ENCODE results near the gene YOD1.

Gene YOD1

DNA sequence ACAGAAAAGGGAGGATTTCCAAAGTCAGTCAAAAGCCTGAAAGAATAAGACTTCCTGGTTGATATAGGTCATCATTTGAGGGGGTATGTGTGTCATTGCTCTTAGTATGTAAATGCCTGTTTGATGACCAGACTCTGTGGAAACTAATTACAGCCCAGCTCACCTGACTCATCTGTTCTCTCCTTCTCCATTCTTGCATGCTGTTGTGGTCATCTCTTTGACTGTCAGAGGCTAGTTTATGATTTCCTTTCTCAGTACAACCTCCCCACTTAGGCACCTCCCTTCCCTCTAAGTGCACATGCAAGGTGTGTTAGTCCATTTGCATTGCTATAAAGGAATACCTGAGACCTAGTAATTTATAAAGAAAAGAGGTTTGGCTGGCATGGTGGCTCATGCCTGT is 16.0 kb downstream of the YOD1 start:
- TF ChIP-seq, protein P1, sequence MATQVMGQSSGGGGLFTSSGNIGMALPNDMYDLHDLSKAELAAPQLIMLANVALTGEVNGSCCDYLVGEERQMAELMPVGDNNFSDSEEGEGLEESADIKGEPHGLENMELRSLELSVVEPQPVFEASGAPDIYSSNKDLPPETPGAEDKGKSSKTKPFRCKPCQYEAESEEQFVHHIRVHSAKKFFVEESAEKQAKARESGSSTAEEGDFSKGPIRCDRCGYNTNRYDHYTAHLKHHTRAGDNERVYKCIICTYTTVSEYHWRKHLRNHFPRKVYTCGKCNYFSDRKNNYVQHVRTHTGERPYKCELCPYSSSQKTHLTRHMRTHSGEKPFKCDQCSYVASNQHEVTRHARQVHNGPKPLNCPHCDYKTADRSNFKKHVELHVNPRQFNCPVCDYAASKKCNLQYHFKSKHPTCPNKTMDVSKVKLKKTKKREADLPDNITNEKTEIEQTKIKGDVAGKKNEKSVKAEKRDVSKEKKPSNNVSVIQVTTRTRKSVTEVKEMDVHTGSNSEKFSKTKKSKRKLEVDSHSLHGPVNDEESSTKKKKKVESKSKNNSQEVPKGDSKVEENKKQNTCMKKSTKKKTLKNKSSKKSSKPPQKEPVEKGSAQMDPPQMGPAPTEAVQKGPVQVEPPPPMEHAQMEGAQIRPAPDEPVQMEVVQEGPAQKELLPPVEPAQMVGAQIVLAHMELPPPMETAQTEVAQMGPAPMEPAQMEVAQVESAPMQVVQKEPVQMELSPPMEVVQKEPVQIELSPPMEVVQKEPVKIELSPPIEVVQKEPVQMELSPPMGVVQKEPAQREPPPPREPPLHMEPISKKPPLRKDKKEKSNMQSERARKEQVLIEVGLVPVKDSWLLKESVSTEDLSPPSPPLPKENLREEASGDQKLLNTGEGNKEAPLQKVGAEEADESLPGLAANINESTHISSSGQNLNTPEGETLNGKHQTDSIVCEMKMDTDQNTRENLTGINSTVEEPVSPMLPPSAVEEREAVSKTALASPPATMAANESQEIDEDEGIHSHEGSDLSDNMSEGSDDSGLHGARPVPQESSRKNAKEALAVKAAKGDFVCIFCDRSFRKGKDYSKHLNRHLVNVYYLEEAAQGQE (IDR thresholded peaks at IDR 0.05; ENCODE audit: insufficient read depth in 1 of 2, low read depth in 2 of 2, low read length in 2 of 2): no peak
- TF ChIP-seq FOXP2 (optimal IDR thresholded peaks at IDR 0.05; ENCODE audit: borderline replicate concordance, extremely low read depth, extremely low read length, insufficient read depth): no peak
- no peak for TF ChIP-seq SIN3A (IDR thresholded peaks at IDR 0.05; ENCODE audit: borderline replicate concordance, insufficient read depth, low read length)
- no peak for TF ChIP-seq TAF1 (IDR thresholded peaks at IDR 0.05; ENCODE audit: borderline replicate concordance, insufficient read depth, low read length)
- TF ChIP-seq POLR2AphosphoS5 (IDR thresholded peaks at IDR 0.05; ENCODE audit: low read depth, low read length): no peak

DNA sequence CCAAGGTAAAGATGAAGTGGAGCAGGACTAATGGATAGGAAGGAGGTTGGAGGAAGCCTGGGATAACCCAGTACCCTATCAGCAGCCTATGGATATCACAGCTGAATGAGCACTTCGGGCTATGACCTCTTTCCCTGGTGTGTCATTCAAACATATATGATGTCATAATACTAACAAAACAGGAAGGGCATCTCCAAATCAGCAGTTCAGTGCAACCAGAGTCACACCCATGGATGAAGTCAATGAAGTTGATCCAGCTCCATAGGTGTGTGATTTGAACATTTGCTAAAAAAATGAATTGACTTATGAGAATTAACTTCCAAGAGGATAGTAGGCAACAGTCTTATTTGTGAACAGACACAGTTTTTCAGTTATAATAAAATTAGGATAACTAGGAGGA is 16.8 kb downstream of the YOD1 start:
- TF ChIP-seq POLR2AphosphoS5 (IDR thresholded peaks at IDR 0.05; ENCODE audit: low read depth, low read length): no peak
- no peak for TF ChIP-seq SIN3A (IDR thresholded peaks at IDR 0.05; ENCODE audit: borderline replicate concordance, insufficient read depth, low read length)
- TF ChIP-seq TAF1 (IDR thresholded peaks at IDR 0.05; ENCODE audit: borderline replicate concordance, insufficient read depth, low read length): no peak

DNA sequence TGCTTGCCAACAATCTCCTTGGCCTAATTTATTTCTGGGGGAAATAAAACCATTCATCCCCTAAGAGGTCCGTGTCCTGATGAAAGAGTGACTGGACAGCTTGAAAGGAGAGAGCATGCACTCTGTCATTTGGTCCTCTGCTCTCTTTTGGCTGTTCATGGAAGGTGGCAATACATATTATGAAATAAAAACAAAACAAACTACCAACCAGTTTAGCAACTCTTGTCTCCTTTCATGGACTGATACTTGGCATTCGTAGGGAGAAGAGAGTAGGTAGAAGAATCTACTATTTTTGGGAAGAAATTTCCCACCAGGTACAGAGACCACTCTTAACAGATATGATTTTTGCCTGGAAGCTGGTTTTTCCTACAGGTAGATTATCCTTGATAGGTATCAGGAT is 17.7 kb downstream of the YOD1 start:
- TF ChIP-seq SIN3A (IDR thresholded peaks at IDR 0.05; ENCODE audit: borderline replicate concordance, insufficient read depth, low read length): no peak
- no peak for TF ChIP-seq POLR2AphosphoS5 (IDR thresholded peaks at IDR 0.05; ENCODE audit: low read depth, low read length)
- TF ChIP-seq FOXP2 (optimal IDR thresholded peaks at IDR 0.05; ENCODE audit: borderline replicate concordance, extremely low read depth, extremely low read length, insufficient read depth): no peak
- no peak for TF ChIP-seq TAF1 (IDR thresholded peaks at IDR 0.05; ENCODE audit: borderline replicate concordance, insufficient read depth, low read length)

DNA sequence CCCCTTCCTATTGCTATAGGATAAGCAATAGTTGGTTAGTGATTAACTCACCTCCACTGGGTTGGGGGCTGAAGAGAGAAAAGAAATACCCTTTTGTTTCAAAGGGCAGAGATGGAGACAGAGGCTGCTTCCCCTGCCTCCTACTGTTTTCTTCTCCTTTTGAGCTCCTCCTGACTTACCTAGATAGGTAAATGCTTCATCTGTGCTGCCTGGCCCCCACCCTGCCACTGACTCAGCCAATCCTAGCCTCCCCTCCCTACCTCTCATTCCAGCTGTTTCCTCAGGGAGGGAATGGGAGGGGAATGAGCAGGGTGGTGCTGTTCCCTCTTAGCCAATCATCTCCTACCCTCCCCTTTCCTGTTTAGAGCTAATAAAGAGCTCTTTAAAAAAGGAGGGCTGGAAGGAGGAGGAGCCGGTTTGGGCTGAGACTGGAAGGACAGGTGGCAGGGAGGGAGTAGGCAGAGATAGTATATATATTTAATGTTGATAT is 18.4 kb downstream of the YOD1 start, which contains the start of gene C1orf116:
Gene C1orf116, minus strand, starts transcription at position 229 of the 490 bp plus-strand sequence. CDS start 5,158 bp downstream, outside the sequence.
- TF ChIP-seq FOXP2 (optimal IDR thresholded peaks at IDR 0.05; ENCODE audit: borderline replicate concordance, extremely low read depth, extremely low read length, insufficient read depth) (no peak), POLR2AphosphoS5 (IDR thresholded peaks at IDR 0.05; ENCODE audit: low read depth, low read length) (no peak), SIN3A (IDR thresholded peaks at IDR 0.05; ENCODE audit: borderline replicate concordance, insufficient read depth, low read length) (no peak)

DNA sequence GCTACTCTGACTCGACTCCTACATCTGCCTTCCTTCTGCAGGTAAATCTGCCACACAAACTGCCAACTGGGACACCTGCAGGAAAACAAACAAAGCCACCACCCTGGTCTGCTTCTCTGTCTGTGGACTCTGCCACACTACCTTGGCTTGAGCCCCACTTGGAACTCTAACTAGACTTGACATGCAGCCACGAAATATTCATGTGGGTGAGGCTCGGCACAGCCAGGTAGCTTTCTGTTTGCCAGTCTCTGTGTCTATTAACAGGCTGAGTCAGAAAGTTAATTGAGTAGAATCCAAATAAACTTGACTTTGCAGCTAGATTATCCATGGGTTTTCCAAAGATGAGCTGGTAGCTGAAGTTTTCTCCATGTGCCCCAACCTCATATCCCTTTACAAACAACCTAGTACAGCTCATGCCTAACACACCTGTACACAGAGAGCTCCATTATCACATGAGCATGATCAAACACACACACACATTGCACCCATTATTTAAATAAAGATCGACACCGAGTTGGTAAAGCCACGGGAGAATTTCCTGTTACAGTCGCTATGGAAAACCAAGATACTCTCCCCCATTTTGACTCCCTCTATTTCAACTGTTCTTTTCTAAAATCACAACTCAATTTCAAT is 19.3 kb downstream of the YOD1 start:
- TF ChIP-seq FOXP2 (optimal IDR thresholded peaks at IDR 0.05; ENCODE audit: borderline replicate concordance, extremely low read depth, extremely low read length, insufficient read depth) (no peak), TAF1 (IDR thresholded peaks at IDR 0.05; ENCODE audit: borderline replicate concordance, insufficient read depth, low read length) (no peak)

DNA sequence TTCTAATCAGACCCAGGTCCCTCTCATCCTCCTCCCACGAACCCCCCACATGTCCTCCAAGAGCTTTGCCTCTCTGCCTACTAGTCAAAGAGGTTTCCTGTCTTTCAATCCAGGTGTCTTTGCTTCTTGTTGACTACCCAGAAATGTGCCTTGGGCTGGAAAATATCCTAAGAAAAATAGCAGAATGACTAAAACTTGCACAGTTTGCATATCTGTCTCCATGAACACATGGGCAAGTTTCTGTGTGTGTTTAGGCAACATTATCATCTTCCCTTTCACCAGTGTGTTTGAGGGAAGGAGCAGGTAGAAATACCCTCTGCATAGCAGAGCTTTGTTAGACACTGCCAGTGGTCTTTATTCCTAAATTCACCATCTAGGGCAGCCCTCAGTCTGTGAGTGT is 20.0 kb downstream of the YOD1 start:
- TF ChIP-seq POLR2AphosphoS5 (IDR thresholded peaks at IDR 0.05; ENCODE audit: low read depth, low read length): no peak
- TF ChIP-seq SIN3A (IDR thresholded peaks at IDR 0.05; ENCODE audit: borderline replicate concordance, insufficient read depth, low read length): no peak
- TF ChIP-seq, protein P1 (IDR thresholded peaks at IDR 0.05; ENCODE audit: insufficient read depth in 1 of 2, low read depth in 2 of 2, low read length in 2 of 2): no peak
- TF ChIP-seq FOXP2 (optimal IDR thresholded peaks at IDR 0.05; ENCODE audit: borderline replicate concordance, extremely low read depth, extremely low read length, insufficient read depth): no peak
- no peak for TF ChIP-seq TAF1 (IDR thresholded peaks at IDR 0.05; ENCODE audit: borderline replicate concordance, insufficient read depth, low read length)

DNA sequence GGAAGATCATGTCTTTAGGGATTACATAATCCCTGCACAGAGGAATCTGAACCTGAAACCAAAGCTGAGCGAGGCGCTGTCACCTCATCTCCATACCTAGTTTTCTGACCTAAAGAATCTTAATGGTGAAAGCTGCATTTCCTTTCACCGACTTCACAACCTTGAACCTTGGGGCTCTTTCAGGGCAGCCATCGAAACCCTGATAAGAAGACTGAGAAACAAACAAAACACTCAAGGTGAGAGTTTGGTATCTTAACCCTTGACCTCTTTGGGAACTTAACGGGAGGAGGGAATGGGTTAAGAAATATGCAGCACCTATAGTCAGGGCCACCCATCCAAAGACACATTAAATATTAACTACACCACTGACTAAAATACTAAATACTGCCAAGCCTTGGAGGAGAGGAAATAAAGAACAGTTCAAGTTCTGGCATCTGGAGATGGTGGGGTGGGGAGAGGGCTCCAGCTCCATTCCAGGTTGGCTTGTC is 20.4 kb downstream of the YOD1 start:
- TF ChIP-seq, protein P1 (IDR thresholded peaks at IDR 0.05; ENCODE audit: insufficient read depth in 1 of 2, low read depth in 2 of 2, low read length in 2 of 2): no peak
- TF ChIP-seq TAF1 (IDR thresholded peaks at IDR 0.05; ENCODE audit: borderline replicate concordance, insufficient read depth, low read length) (no peak), FOXP2 (optimal IDR thresholded peaks at IDR 0.05; ENCODE audit: borderline replicate concordance, extremely low read depth, extremely low read length, insufficient read depth) (no peak), SIN3A (IDR thresholded peaks at IDR 0.05; ENCODE audit: borderline replicate concordance, insufficient read depth, low read length) (no peak)
